ENCODE measurements around the gene SUPT16H. TPM values are rescaled to one million over a fixed set of nuclear protein-coding genes. Genes with fewer than 3 reads are reported as not detected.

Gene SUPT16H
- polyA plus RNA-seq, 2 of the 4 experiments (the other 2 are of a cell fraction) = 121 to 131 TPM

GRCh38 chr14:21367582-21368144 lies 16.2 kb downstream of the SUPT16H start:
- POLR2A ChIA-PET = no interaction called here

GRCh38 chr14:21356511-21356910 lies 27.3 kb downstream of the SUPT16H start:
- DNase-seq (ENCODE audit: low read depth in 1 of 2, low spot score in 1 of 2) (no peak), FAIRE-seq (no peak), ATAC-seq (no peak)
- ChIA-PET CTCF (interaction anchor here (0.7 to 1.5 kb wide), 2 partner anchors 10 to 24 kb away, joined by 3 to 6 read pairs; no protein-coding TSS in a partner anchor), POLR2A (no interaction called here)
- 94% methylated on average over 4 of the region's 4 CpGs for WGBS (ENCODE audit: missing lambda C conversion rate)
- Histone ChIP-seq H3K4me2 (no peak overlapping the region), H3K4me1 (no peaks in the 10 kb centered on the region), H3K27ac (no peak overlapping the region), H3K4me3 (no peak overlapping the region), H3K9me3 (no peaks in the 10 kb centered on the region)
- TF ChIP-seq RARB (CRISPR knock-in tag; IDR thresholded peaks at IDR 0.05) (no peak), EP300 (IDR thresholded peaks at IDR 0.05) (no peak), ZNF302 (CRISPR knock-in tag; IDR thresholded peaks at IDR 0.05) (no peak), E2F6 (IDR thresholded peaks at IDR 0.05; ENCODE audit: borderline replicate concordance, low read depth) (no peak), EHF (CRISPR knock-in tag; IDR thresholded peaks at IDR 0.05) (no peak)
- TF ChIP-seq, protein P1, sequence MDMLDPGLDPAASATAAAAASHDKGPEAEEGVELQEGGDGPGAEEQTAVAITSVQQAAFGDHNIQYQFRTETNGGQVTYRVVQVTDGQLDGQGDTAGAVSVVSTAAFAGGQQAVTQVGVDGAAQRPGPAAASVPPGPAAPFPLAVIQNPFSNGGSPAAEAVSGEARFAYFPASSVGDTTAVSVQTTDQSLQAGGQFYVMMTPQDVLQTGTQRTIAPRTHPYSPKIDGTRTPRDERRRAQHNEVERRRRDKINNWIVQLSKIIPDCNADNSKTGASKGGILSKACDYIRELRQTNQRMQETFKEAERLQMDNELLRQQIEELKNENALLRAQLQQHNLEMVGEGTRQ (IDR thresholded peaks at IDR 0.05) = no peak
- TF ChIP-seq, protein P2, sequence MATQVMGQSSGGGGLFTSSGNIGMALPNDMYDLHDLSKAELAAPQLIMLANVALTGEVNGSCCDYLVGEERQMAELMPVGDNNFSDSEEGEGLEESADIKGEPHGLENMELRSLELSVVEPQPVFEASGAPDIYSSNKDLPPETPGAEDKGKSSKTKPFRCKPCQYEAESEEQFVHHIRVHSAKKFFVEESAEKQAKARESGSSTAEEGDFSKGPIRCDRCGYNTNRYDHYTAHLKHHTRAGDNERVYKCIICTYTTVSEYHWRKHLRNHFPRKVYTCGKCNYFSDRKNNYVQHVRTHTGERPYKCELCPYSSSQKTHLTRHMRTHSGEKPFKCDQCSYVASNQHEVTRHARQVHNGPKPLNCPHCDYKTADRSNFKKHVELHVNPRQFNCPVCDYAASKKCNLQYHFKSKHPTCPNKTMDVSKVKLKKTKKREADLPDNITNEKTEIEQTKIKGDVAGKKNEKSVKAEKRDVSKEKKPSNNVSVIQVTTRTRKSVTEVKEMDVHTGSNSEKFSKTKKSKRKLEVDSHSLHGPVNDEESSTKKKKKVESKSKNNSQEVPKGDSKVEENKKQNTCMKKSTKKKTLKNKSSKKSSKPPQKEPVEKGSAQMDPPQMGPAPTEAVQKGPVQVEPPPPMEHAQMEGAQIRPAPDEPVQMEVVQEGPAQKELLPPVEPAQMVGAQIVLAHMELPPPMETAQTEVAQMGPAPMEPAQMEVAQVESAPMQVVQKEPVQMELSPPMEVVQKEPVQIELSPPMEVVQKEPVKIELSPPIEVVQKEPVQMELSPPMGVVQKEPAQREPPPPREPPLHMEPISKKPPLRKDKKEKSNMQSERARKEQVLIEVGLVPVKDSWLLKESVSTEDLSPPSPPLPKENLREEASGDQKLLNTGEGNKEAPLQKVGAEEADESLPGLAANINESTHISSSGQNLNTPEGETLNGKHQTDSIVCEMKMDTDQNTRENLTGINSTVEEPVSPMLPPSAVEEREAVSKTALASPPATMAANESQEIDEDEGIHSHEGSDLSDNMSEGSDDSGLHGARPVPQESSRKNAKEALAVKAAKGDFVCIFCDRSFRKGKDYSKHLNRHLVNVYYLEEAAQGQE (IDR thresholded peaks at IDR 0.05) = no peak

More at GRCh38 chr14:21367582-21368144, 16.2 kb downstream of the SUPT16H start:
- no peak overlapping the region for H3K27ac ChIP-seq
- H3K4me2 ChIP-seq = no peak overlapping the region
- no peaks in the 10 kb centered on the region for H3K4me1 ChIP-seq
- no peak overlapping the region for H3K4me3 ChIP-seq
- FAIRE-seq = no peak
- TF ChIP-seq FOSB (CRISPR knock-in tag; IDR thresholded peaks at IDR 0.05) = no peak
- no peak for TF ChIP-seq HOXB5 (CRISPR knock-in tag; IDR thresholded peaks at IDR 0.05)
- no peak for TF ChIP-seq SMC3 (IDR thresholded peaks at IDR 0.05)
- no peak for TF ChIP-seq MAFK (IDR thresholded peaks at IDR 0.05; ENCODE audit: partially characterized antibody)
- no peak for TF ChIP-seq CHD2 (IDR thresholded peaks at IDR 0.05; ENCODE audit: low read length, partially characterized antibody)
- TF ChIP-seq HDAC2 (IDR thresholded peaks at IDR 0.05) = no peak
- no peak for DNase-seq (ENCODE audit: low read depth in 1 of 2, low spot score in 1 of 2)
- CTCF ChIA-PET = interaction anchor here (0.6 to 1.6 kb wide), 3 partner anchors 12 to 934 kb away, joined by 3 to 5 read pairs (median 3); no protein-coding TSS in a partner anchor
- no peaks in the 10 kb centered on the region for H3K9me3 ChIP-seq
- WGBS (ENCODE audit: missing lambda C conversion rate) = 97% methylated on average over 6 of the region's 6 CpGs
- no peak for ATAC-seq

DNA sequence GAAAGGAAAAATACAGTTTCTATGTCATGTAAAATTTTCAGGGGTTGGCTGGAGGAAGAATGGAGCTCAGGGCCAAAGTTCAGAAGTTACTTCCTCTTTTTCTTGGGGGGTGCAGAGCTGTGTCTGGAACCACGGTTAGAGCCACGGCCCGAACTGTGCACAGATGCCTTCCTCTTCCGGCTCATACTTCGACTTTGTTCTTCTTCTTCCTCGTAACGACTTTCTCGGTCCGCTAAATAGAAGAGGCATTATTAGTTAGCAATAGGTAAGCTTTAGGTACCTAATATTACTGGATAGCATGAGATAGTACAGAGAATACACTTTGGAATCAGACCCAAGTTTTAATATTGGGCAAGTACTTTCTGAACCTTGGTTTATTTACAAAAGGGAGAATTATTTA lies 31.2 kb downstream of the SUPT16H start:
- 88% methylated on average over 9 of the region's 9 CpGs for WGBS (ENCODE audit: missing lambda C conversion rate)
- ChIA-PET CTCF (no interaction called here), POLR2A (interaction anchor here (0.6 kb wide), 1 partner anchor 269 kb away, joined by 3 read pairs; no protein-coding TSS in a partner anchor)
- ATAC-seq (no peak), FAIRE-seq (no peak), DNase-seq (ENCODE audit: low read depth in 1 of 2, low spot score in 1 of 2) (no peak)
- no peak overlapping the region for H3K4me3 ChIP-seq
- no peak overlapping the region for H3K27ac ChIP-seq
- H3K4me2 ChIP-seq = no peak overlapping the region
- TF ChIP-seq EHF (CRISPR knock-in tag; IDR thresholded peaks at IDR 0.05) (no peak), EP300 (IDR thresholded peaks at IDR 0.05) (no peak), BHLHE40 (IDR thresholded peaks at IDR 0.05; ENCODE audit: low read depth, low read length) (no peak), E2F6 (IDR thresholded peaks at IDR 0.05; ENCODE audit: borderline replicate concordance, low read depth) (no peak), NPAS2 (CRISPR knock-in tag; IDR thresholded peaks at IDR 0.05; ENCODE audit: borderline replicate concordance) (no peak), RARB (CRISPR knock-in tag; IDR thresholded peaks at IDR 0.05) (no peak), MAZ (IDR thresholded peaks at IDR 0.05; ENCODE audit: borderline replicate concordance, low read depth, low read length) (no peak), NR3C1 (IDR thresholded peaks at IDR 0.05) (no peak), FOSB (CRISPR knock-in tag; IDR thresholded peaks at IDR 0.05) (no peak), EHMT2 (IDR thresholded peaks at IDR 0.05; ENCODE audit: low read depth) (no peak), CBX8 (IDR thresholded peaks at IDR 0.05) (no peak), RFX5 (IDR thresholded peaks at IDR 0.05) (no peak), POLR2AphosphoS2 (conservative IDR thresholded peaks at IDR 0.05; ENCODE audit: low read length) (no peak), KDM1A (IDR thresholded peaks at IDR 0.05; ENCODE audit: low read depth) (no peak), CHD4 (IDR thresholded peaks at IDR 0.05; ENCODE audit: borderline replicate concordance) (no peak), SREBF2 (IDR thresholded peaks at IDR 0.05) (no peak), ZNF302 (CRISPR knock-in tag; IDR thresholded peaks at IDR 0.05) (no peak), CTCF (IDR thresholded peaks at IDR 0.05) (no peak)
- TF ChIP-seq, protein P3, sequence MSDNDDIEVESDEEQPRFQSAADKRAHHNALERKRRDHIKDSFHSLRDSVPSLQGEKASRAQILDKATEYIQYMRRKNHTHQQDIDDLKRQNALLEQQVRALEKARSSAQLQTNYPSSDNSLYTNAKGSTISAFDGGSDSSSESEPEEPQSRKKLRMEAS (IDR thresholded peaks at IDR 0.05) = no peak
- no peaks in the 10 kb centered on the region for H3K9me3 ChIP-seq
- H3K4me1 ChIP-seq = no peaks in the 10 kb centered on the region

All from A549 (cell line).